HEK293 (cell line): Measurements from ENCODE around the gene ZNF184.

Experiments
- CTCF ChIA-PET: fragments of 350-600 bp; formaldehyde crosslinking; extraction: SDS; loops from one replicate; lab custom pipeline; 2021; ENCODE audit warnings: antibody characterized with exemption; lab: Yijun Ruan, JAX
- POLR2A ChIA-PET: fragments of 300-600 bp; formaldehyde crosslinking; extraction: SDS; loops from one replicate; lab custom pipeline; 2020; ENCODE audit warnings: antibody characterized with exemption, inconsistent platforms; lab: Yijun Ruan, JAX
- H3K27ac ChIP-seq: fragments of 200-500 bp; sonication (Bioruptor generic); 2 replicates; pipeline ENCODE4 v1.5.1; 2014; ENCODE audit warnings: low read depth, low read length, control low read depth, inconsistent platforms; ENCODE audit errors: extremely low read depth
- H3K36me3 ChIP-seq, 2 experiments: fragments of 200-500 bp in 1 of 2; sonication (Bioruptor generic) in 1 of 2; 1 replicate in 1 of 2; 2 replicates in 1 of 2; pipeline ENCODE4 v1.5.1; 2014 to 2017; ENCODE audit warnings: inconsistent platforms in 2 of 2, low read length in 2 of 2; ENCODE audit not compliant: control insufficient read depth in 2 of 2, insufficient read depth in 1 of 2
- H3K4me1 ChIP-seq: fragments of 200-500 bp; sonication (Bioruptor generic); 2 replicates; pipeline ENCODE4 v1.5.1; 2014; ENCODE audit warnings: mild to moderate bottlenecking, low read length, inconsistent platforms; ENCODE audit not compliant: control insufficient read depth, insufficient read depth
- H3K4me3 ChIP-seq: 2 replicates; pipeline ENCODE4 v1.5.1; 2011; ENCODE audit warnings: low read depth, mild to moderate bottlenecking, control low read depth, low read length, moderate library complexity
- H3K9me3 ChIP-seq: fragments of 200-500 bp; sonication (Bioruptor generic); 2 replicates; pipeline ENCODE4 v1.5.1; 2014; ENCODE audit warnings: low read depth, low read length, inconsistent platforms; ENCODE audit not compliant: control insufficient read depth, insufficient read depth
- KLF7 ChIP-seq: fragments of 450-650 bp; formaldehyde crosslinking; IDR thresholded peaks from 2 replicates; pipeline ENCODE4 v1.5.1; 2016; ENCODE audit warnings: missing biosample characterization, missing genetic modification characterization, borderline replicate concordance
- PRDM2 ChIP-seq: fragments of 450-650 bp; formaldehyde crosslinking; IDR thresholded peaks from 2 replicates; pipeline ENCODE4 v1.5.1; 2016; ENCODE audit warnings: missing biosample characterization, missing genetic modification characterization, borderline replicate concordance
- RBAK ChIP-seq: fragments of 450-650 bp; formaldehyde crosslinking; IDR thresholded peaks from 2 replicates; pipeline ENCODE4 v1.5.1; 2016; ENCODE audit warnings: missing biosample characterization, missing genetic modification characterization
- YY2 ChIP-seq: fragments of 450-650 bp; formaldehyde crosslinking; IDR thresholded peaks from 2 replicates; pipeline ENCODE4 v1.5.1; 2016; ENCODE audit warnings: missing biosample characterization, missing genetic modification characterization
- ZBTB6 ChIP-seq: fragments of 450-650 bp; formaldehyde crosslinking; IDR thresholded peaks from 2 replicates; pipeline ENCODE4 v1.5.1; 2017; ENCODE audit warnings: missing biosample characterization, missing genetic modification characterization
- ZFHX2 ChIP-seq: fragments of 450-650 bp; formaldehyde crosslinking; conservative IDR thresholded peaks from 2 replicates; pipeline ENCODE4 v1.5.1; 2016; ENCODE audit warnings: missing biosample characterization, missing genetic modification characterization
- ZNF221 ChIP-seq: fragments of 450-650 bp; formaldehyde crosslinking; IDR thresholded peaks from 2 replicates; pipeline ENCODE4 v1.5.1; 2017; ENCODE audit warnings: missing biosample characterization, missing genetic modification characterization, borderline replicate concordance
- ZNF266 ChIP-seq: fragments of 450-650 bp; formaldehyde crosslinking; IDR thresholded peaks from 2 replicates; pipeline ENCODE4 v1.5.1; 2016; ENCODE audit warnings: missing biosample characterization, missing genetic modification characterization, low read depth
- ZNF391 ChIP-seq: fragments of 450-650 bp; formaldehyde crosslinking; IDR thresholded peaks from 2 replicates; pipeline ENCODE4 v1.5.1; 2016; ENCODE audit warnings: low read depth, missing biosample characterization, missing genetic modification characterization, borderline replicate concordance
- ZNF510 ChIP-seq: fragments of 450-650 bp; formaldehyde crosslinking; IDR thresholded peaks from 2 replicates; pipeline ENCODE4 v1.5.1; 2018; ENCODE audit warnings: mild to moderate bottlenecking, missing genetic modification characterization, missing biosample characterization; ENCODE audit not compliant: insufficient replicate concordance
- ZNF514 ChIP-seq: fragments of 450-650 bp; formaldehyde crosslinking; IDR thresholded peaks from 2 replicates; pipeline ENCODE4 v1.5.1; 2016; ENCODE audit warnings: missing biosample characterization, missing genetic modification characterization
- ZNF585B ChIP-seq: fragments of 450-650 bp; formaldehyde crosslinking; IDR thresholded peaks from 2 replicates; pipeline ENCODE4 v1.5.1; 2016; ENCODE audit warnings: missing biosample characterization, missing genetic modification characterization
- ZNF658 ChIP-seq: fragments of 450-650 bp; formaldehyde crosslinking; IDR thresholded peaks from 2 replicates; pipeline ENCODE4; 2016; ENCODE audit warnings: missing biosample characterization, missing genetic modification characterization

Gene ZNF184

GRCh38 chr6:27517238-27517637, 44.3 kb upstream of the ZNF184 start:
- no peak overlapping the region for H3K4me3 ChIP-seq
- H3K27ac ChIP-seq = no peak overlapping the region
- ChIA-PET CTCF (interaction anchor here (1.6 to 1.7 kb wide), 2 partner anchors 43 to 235 kb away, joined by 5 to 6 read pairs; no protein-coding TSS in a partner anchor), POLR2A (no interaction called here)
- no peaks in the 10 kb centered on the region for H3K4me1 ChIP-seq
- H3K9me3 ChIP-seq = no peaks in the 10 kb centered on the region
- TF ChIP-seq PRDM2 (tag by site-specific recombination) = no peak
- no peak for TF ChIP-seq ZNF221 (tag by site-specific recombination)
- no peak for TF ChIP-seq ZFHX2 (tag by site-specific recombination)
- no peak for TF ChIP-seq ZNF514
- TF ChIP-seq ZNF658 (tag by site-specific recombination) = no peak
- H3K36me3 ChIP-seq = no peaks in the 10 kb centered on the region

- Histone ChIP-seq H3K36me3 (no peaks in the 10 kb centered on the region), H3K4me3 (no peak overlapping the region), H3K27ac (no peak overlapping the region), H3K4me1 (no peaks in the 10 kb centered on the region)
- POLR2A ChIA-PET = no interaction called here
- CTCF ChIA-PET = interaction anchor here (0.5 to 0.6 kb wide), 2 partner anchors 10 to 183 kb away, joined by 3 to 4 read pairs; no protein-coding TSS in a partner anchor
- no peak for TF ChIP-seq KLF7 (tag by site-specific recombination)
- no peak for TF ChIP-seq ZNF510 (tag by site-specific recombination)
- TF ChIP-seq ZNF585B = no peak
- TF ChIP-seq RBAK (tag by site-specific recombination) = no peak
- no peak for TF ChIP-seq ZBTB6 (tag by site-specific recombination)
- TF ChIP-seq ZNF266 (tag by site-specific recombination) = no peak
- TF ChIP-seq ZNF391 (tag by site-specific recombination) = no peak
- TF ChIP-seq, all 188 proteins: peak for 0
- no peaks in the 10 kb centered on the region for H3K9me3 ChIP-seq
These were observed 42.1 kb upstream of the ZNF184 start for GRCh38 chr6:27514906-27515495.

GRCh38 chr6:27512525-27512924, 39.6 kb upstream of the ZNF184 start:
- no peak overlapping the region for H3K4me3 ChIP-seq
- H3K27ac ChIP-seq = no peak overlapping the region
- no peak for TF ChIP-seq YY2 (tag by site-specific recombination)
- TF ChIP-seq, all 188 proteins: peak for 0
- Histone ChIP-seq H3K36me3 (no peaks in the 10 kb centered on the region), H3K4me1 (no peaks in the 10 kb centered on the region), H3K9me3 (no peaks in the 10 kb centered on the region)
- ChIA-PET POLR2A (no interaction called here), CTCF (interaction anchor here (0.7 kb wide), 1 partner anchor 352 kb away, joined by 3 read pairs; a partner anchor contains a TSS)
